Embryonic facial prominence (tissue), 1 donor: ENCODE results near the gene GGTA1.

ENCODE experiments used
- DNase-seq: peaks from one replicate; pipeline ENCODE4 v3.0.0-alpha.2; 2016; ENCODE audit errors: extremely low spot score

Gene GGTA1

GRCh38 chr9:121499177-121499426 is 542 bp downstream of the GGTA1 start:
- no peak for DNase-seq

GRCh38 chr9:121498487-121499176 is 1.0 kb downstream of the GGTA1 start:
- no peak for DNase-seq

- peak; percentile 56 for DNase-seq
These were observed 1.5 kb downstream of the GGTA1 start for GRCh38 chr9:121498150-121498486.

- no peak for DNase-seq
These were observed 3.7 kb downstream of the GGTA1 start for GRCh38 chr9:121495976-121496375.

- no peak for DNase-seq
These were observed 5.5 kb downstream of the GGTA1 start for GRCh38 chr9:121494192-121494591.

GRCh38 chr9:121491111-121491510 is 8.5 kb downstream of the GGTA1 start:
- DNase-seq = no peak

GRCh38 chr9:121489344-121489743 is 10.3 kb downstream of the GGTA1 start:
- DNase-seq = no peak

- no peak for DNase-seq
These were observed 13.6 kb downstream of the GGTA1 start for GRCh38 chr9:121486043-121486442.

GRCh38 chr9:121485623-121486022 is 14.0 kb downstream of the GGTA1 start:
- no peak for DNase-seq

- DNase-seq = no peak
These were observed 14.8 kb downstream of the GGTA1 start for GRCh38 chr9:121484651-121485446.

GRCh38 chr9:121483473-121484031 is 16.1 kb downstream of the GGTA1 start:
- no peak for DNase-seq

- no peak for DNase-seq
These were observed 16.6 kb downstream of the GGTA1 start for GRCh38 chr9:121483049-121483448.

GRCh38 chr9:121478816-121479676 is 20.6 kb downstream of the GGTA1 start:
- no peak for DNase-seq

- no peak for DNase-seq
These were observed 23.5 kb downstream of the GGTA1 start for GRCh38 chr9:121476156-121476555.

- DNase-seq = no peak
These were observed 25.3 kb downstream of the GGTA1 start for GRCh38 chr9:121474231-121474947.

- no peak for DNase-seq
These were observed 26.4 kb downstream of the GGTA1 start for GRCh38 chr9:121473229-121473628.

- DNase-seq = no peak
These were observed 27.2 kb downstream of the GGTA1 start for GRCh38 chr9:121472446-121472845.

- no peak for DNase-seq
These were observed 33.5 kb downstream of the GGTA1 start for GRCh38 chr9:121466142-121466541.

- no peak for DNase-seq
These were observed 34.7 kb downstream of the GGTA1 start for GRCh38 chr9:121464968-121465367.

- no peak for DNase-seq
These were observed 36.4 kb downstream of the GGTA1 start for GRCh38 chr9:121463026-121463807.

GRCh38 chr9:121459513-121459912 is 40.1 kb downstream of the GGTA1 start:
- DNase-seq = no peak
